ENCODE measurements around the gene PBX3.

Gene PBX3

GRCh38 chr9:125748446-125749099 lies 1.4 kb downstream of the PBX3 start:
- DNase-seq (ENCODE audit: low read depth in 1 of 2, low spot score in 1 of 2), result no peak

- no peak for DNase-seq (ENCODE audit: low read depth in 1 of 2, low spot score in 1 of 2)
Measured at GRCh38 chr9:125749287-125749935, 2.2 kb downstream of the PBX3 start.

GRCh38 chr9:125749951-125750626 lies 2.9 kb downstream of the PBX3 start:
- no peak for DNase-seq (ENCODE audit: low read depth in 1 of 2, low spot score in 1 of 2)

DNA sequence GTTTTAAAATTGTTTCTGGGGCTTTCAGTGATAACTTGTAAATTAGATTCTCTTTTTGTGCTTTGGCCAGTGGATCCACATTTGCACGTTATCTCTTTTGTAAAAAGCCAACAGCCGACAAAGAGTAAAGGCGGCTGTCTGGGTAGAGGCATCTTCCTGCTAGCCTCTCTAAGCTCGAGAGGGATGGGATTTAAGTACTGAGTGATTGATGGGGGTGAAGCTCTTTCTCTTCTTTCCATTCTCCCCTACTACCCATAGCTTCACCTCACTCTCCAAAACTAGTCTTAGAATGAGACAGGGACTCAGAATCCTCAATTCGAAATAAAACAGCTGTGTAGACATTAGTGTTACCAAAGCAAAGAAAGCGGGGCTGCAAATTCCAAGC lies 3.4 kb downstream of the PBX3 start:
- DNase-seq (ENCODE audit: low read depth in 1 of 2, low spot score in 1 of 2), result no peak

- no peak for DNase-seq (ENCODE audit: low read depth in 1 of 2, low spot score in 1 of 2)
Measured at GRCh38 chr9:125752070-125752628, 5.0 kb downstream of the PBX3 start.

GRCh38 chr9:125754096-125754495 lies 6.9 kb downstream of the PBX3 start:
- no peak for DNase-seq (ENCODE audit: low read depth in 1 of 2, low spot score in 1 of 2)

- DNase-seq (ENCODE audit: low read depth in 1 of 2, low spot score in 1 of 2), result no peak
Measured at GRCh38 chr9:125755340-125755739, 8.2 kb downstream of the PBX3 start.

- no peak for DNase-seq (ENCODE audit: low read depth in 1 of 2, low spot score in 1 of 2)
Measured at GRCh38 chr9:125756518-125756917, 9.3 kb downstream of the PBX3 start.

DNA sequence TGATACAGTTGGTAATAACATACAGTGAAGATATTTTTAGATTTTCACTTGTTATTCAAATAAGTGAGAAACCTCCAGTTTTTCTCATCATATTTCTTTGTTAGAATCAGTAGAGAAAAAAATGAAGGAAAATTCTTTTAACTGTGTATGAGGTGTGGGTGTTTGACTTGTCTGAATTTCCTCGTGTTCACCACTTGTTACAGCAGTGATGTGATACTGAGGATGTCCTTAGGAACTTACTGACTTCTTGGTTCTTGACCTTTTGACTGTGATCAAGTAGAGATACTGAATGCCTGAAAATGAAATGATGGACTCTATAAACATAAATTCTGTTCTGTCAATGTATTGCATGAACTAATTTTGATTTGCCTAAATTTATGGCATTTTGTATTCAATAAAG lies 10.7 kb downstream of the PBX3 start:
- DNase-seq (ENCODE audit: low read depth in 1 of 2, low spot score in 1 of 2), result no peak

DNA sequence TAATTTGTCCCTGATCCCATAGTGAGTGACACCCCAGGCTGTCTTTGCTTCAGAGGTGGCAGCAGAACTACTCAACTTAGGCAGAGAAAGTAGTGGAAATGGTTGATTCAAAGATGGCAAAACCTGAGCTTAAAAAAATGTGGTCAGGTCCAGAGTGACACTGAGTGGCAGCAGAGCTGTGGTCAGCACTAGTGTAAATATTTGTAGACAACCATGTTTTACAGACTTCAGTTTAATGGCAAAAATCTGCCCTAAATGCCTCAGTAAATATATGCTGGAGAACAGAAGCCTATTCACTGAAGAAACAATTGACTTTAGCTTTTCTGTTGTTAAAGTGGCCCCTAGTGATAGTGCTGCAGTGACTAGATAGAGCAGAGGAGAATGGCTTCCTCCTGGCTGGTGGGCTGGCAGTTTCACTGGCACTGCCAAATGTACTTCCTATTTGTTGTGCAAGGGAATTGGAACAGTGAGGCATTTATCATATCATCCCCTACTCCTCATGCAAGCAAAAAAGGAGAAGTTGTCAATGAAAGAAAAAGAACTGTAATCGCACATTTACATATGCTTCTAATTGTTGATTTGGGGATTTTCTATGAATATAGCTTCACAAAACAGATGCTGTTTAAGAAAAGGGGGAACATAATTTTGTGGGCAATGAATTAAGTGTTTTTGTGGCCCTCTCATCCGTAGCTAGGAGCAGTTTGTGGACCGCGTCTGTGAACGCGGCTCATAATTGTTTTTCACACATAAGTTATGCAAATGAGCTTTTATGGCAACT lies 12.0 kb downstream of the PBX3 start:
- no peak for DNase-seq (ENCODE audit: low read depth in 1 of 2, low spot score in 1 of 2)

- no peak for DNase-seq (ENCODE audit: low read depth in 1 of 2, low spot score in 1 of 2)
Measured at GRCh38 chr9:125759764-125760129, 12.6 kb downstream of the PBX3 start.

DNA sequence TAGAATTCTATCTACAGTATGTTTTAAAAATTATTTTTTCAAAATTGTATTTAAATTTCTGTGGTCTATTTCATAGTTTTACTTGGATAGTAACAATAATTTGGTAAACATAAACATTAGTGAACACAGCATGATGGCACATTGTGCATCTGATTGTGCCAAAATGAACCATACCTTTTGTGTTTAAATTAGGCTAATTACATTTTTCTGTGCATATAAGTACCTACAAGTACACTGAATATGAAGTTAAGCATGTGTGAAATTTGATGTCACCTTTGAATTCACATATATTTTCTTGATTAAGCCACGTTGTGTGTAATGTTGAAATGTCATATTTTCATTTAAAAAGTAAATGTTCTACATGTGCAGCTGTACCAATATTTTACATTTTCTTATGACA lies 13.4 kb downstream of the PBX3 start:
- no peak for DNase-seq (ENCODE audit: low read depth in 1 of 2, low spot score in 1 of 2)

DNA sequence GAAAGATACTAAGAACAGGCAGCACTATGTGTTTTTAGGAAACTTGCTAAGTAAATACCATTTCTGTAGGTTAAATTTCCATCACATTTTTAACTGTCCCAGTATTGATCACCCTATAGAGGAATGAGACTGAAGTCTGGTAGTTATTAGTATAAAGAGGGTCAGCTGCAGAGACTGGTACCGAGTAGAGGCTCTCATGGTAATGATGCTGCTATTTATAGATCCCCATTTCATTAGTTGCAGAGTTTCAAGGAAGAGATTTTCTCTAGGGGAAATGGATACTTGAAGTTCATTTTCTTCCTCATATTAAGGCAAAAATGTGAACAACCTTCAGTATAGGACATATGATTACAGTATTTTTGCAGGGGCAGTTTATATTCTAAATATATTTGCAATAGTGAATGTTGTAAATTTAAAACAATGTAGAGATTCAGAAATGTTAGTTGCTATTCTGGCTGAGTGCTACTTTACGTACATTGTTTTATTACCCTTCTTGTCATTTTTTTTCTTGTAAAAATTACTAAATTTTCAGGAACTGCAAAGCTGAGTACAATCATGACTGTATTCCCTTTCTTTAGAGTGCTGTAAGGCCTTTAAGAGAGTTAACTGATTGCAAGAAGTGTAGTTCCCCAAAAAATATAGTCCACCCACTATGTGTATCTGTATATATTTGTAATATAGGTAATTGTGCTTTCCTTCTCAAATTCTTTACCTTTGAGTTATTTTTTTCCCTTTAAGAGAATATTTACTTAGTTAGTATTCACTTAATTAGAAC lies 14.7 kb downstream of the PBX3 start:
- DNase-seq (ENCODE audit: low read depth in 1 of 2, low spot score in 1 of 2), result no peak

- DNase-seq (ENCODE audit: low read depth in 1 of 2, low spot score in 1 of 2), result no peak
Measured at GRCh38 chr9:125763394-125763801, 16.2 kb downstream of the PBX3 start.

- DNase-seq (ENCODE audit: low read depth in 1 of 2, low spot score in 1 of 2), result no peak
Measured at GRCh38 chr9:125764198-125764597, 17.0 kb downstream of the PBX3 start.

GRCh38 chr9:125766468-125767221 lies 19.5 kb downstream of the PBX3 start:
- DNase-seq (ENCODE audit: low read depth in 1 of 2, low spot score in 1 of 2), result no peak

DNA sequence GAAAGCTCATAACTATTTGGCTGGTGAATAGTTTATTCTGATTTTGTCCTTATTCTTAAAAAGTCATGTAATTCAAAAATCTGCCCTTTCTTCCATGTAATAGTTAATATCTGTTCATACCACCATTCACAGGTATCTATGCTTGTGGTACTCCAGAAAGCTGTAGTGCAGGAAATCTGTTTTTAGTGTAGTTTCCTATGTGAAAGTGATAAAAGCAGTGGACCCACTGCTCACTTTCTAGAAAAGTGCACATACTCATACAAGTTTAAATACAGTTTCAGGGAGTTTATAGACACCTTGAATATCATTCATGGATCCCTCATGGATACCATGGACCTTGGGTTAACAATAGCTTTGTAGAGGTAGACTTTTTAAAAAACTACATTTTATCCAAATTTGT lies 20.2 kb downstream of the PBX3 start:
- no peak for DNase-seq (ENCODE audit: low read depth in 1 of 2, low spot score in 1 of 2)

GRCh38 chr9:125768803-125769202 lies 21.6 kb downstream of the PBX3 start:
- no peak for DNase-seq (ENCODE audit: low read depth in 1 of 2, low spot score in 1 of 2)

DNA sequence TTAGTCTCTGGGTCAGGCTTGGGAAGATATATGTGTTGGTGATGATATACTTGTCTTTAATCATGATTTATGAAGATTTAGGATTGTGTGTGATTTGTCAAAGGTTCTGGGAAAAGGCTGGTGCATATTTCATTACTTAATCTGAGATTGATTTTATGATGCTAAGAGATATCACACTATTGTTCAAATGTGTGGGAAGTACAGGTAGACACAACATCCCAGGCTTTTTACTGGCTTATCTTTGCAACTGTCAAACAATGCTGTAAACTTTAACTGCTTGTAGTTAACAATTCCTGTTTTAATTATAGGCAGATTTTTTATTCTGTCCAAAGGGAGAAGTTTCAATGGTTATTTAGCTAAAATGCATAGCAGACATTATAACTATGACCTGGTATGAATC lies 23.9 kb downstream of the PBX3 start:
- no peak for DNase-seq (ENCODE audit: low read depth in 1 of 2, low spot score in 1 of 2)

GRCh38 chr9:125772740-125773139 lies 25.6 kb downstream of the PBX3 start:
- no peak for DNase-seq (ENCODE audit: low read depth in 1 of 2, low spot score in 1 of 2)

Data from stimulated activated CD4-positive, alpha-beta T cell treated with anti-CD3 and anti-CD28 coated beads, Interleukin-15, amount 100 ng/mL, for 1 hour (primary cell).